Measurements from ENCODE around the gene CTNNA3.

The CTNNA3 gene

DNA sequence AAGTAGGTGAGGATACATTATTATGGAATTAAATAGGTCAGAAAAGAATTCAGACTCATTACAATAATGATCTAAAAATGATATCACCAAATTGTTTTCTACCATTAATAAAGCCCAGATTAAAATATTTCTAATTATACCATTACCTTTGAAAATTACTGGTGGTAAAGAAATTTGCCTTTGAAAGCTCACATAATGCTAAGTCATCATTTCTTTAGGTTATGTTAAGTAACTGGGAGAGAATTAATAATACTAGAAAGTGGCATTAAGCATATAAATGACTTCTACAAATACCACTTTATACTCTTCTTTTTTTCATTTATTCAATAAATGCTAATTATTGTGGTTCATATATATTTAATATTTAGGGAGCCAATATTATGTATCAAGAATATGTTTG lies 1411.4 kb downstream of the CTNNA3 start:
- DNase-seq (ENCODE audit: low read depth): no peak

DNA sequence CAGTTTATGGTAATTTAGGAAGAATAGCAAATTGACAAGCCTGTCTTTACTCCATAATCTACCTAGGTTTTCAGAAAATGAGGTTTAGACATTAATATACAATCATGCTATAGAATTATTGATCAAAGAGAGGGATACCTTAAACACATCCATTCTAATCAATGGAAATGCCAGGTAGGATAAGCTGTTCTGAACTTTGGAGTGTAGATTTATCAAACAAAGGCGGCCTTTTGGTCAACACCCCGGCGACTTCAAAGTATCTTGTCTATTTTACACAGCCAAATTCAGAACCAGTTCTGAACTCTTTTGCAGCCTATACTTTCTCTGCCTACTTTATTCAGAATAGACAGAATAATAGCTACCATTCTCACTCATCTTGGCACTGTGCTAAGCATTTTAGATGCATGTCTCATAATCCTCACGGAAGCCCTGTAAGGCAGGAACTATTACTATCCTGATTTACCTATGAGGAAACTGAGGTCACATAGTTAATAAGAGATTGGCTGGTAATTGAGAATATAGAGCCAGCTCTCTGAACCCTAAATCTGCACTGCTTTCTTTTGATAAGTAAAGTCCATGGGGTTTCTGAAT lies 1412.0 kb downstream of the CTNNA3 start:
- no peak for DNase-seq (ENCODE audit: low read depth)

DNA sequence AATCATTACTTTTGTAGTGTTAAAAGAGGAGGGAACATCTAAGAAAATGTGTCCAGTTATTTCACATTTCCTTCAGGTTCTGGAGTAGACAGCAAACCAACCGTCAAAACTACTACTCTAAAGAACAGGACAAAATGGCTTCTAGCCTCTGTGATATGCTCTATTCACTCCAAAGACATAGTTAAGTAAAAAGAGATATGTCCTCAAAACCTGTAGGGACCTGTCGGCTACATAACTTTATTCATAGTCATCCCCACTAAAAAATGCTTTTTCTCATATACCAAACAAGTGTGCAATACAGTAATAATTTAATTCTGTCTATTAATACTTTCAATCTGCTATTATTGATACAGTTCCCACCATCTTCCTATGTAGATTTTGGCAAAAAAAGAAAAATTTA lies 1412.9 kb downstream of the CTNNA3 start:
- DNase-seq (ENCODE audit: low read depth): no peak

DNA sequence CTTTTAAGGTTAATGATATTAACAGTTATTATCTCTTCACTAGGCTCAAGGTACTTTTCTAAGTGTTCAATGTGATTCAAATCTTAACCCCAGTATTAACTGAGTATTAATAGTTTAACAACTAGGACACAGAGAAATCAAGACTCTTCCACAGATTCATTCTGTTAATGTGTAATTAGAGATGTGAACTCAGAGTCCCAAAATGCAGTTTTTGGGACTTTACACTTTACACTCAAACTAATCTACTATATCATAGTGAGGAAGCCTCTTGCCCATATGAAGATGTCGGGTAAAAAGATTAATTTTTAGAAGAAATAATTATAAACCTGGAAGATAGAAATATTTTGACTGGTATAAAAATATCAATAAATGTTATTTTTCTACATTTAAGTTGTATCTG lies 1414.7 kb downstream of the CTNNA3 start:
- DNase-seq (ENCODE audit: low read depth): no peak

DNA sequence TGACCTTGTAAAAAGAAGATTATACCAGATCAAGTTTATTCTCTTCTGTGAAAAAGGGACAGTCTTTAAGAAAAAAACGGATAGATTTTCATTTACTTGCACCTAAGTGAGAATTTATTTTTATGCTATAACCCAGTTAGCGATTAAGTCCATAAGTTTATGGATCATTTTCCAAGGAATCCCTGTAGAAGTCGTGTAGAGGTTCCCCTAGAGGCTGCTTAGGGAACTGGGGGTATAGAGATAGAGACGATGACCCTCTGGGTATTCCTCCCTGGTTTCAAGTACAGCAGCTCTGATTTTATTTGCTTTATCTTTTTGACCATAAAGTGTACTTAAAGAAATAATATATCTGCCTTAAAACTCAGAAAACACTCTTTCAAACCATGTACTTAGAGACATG lies 1418.5 kb downstream of the CTNNA3 start:
- DNase-seq (ENCODE audit: low read depth): no peak

DNA sequence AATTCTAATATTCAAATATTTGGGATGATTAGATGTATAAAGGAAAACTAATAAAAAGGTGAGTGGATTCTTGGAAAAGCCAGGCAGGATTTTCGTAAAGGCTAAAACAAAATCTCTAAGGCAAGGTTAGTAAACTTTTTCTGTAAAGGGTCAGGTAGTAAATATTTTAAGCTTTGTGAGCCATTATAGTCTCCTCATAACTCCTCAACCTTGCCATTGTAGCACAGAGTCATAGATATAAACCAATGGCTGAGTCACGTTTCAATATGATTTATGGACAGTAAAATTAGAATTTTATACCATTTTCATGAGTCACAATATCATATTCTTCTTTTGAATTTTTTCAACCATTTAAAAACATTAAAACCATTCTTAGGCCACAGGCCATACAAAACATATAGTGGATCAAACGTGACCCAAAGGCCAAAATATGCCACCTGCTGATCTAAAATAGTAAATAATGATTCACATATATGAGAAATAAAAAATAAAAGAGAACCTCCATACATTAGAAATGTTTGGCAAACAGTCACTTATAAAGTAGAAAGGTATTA lies 1422.0 kb downstream of the CTNNA3 start:
- DNase-seq (ENCODE audit: low read depth): no peak

DNA sequence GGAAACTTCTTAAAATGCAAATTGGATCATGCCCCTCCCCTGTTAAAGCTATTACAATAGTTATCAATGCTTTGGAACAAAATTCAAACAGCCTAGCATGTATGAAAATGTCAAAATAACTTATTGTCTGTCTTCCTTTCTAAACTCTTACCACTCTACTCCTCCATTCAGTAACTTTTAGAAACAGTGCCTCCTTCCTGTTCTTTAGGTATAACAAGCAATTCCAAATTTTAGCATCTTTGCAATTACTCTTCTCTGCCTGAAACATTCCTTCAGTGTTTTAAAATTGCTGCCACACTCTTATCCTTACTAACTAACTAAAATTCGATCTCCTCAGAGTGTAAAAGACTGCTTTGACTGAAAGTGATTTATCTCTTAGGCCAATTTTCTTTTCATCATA lies 1430.6 kb downstream of the CTNNA3 start:
- no peak for DNase-seq (ENCODE audit: low read depth)

DNA sequence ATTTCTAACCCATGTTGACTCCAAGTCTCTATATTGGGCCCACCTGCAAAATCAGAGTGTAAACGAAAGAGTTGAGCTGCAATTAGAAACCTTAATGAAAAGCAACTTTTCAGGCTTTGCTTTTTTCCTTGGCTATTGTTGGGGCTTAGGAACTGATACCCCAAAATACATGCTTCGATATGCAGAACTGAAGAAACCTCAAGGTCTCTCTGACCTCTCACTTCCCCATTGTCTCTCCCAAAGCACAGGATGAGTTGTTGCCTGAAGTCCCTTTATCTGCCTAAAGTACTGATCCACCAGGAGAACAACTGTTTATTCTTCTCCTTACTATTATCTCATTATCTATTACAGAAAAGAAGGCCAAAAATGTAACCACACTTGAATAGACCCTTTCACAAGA lies 1436.2 kb downstream of the CTNNA3 start:
- no peak for DNase-seq (ENCODE audit: low read depth)

DNA sequence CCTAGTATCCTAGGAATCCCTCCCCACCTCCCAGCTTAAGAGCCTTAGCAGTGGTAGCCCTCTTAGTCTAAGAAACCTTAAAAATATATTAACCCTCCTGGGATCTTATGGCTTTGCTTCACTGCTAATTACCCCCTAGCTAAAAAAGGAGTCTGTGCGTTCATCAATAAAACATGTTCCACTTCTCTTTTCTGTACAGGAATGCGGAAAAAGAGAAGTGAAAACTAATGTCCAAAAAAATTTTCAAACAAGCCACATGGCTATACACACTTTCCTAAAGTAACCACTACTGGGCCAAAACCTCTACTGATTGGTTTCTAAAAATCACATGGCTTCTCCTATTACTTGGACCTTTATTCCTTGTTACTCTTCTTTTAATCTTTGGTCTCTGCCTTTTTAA lies 1437.3 kb downstream of the CTNNA3 start:
- no peak for DNase-seq (ENCODE audit: low read depth)

DNA sequence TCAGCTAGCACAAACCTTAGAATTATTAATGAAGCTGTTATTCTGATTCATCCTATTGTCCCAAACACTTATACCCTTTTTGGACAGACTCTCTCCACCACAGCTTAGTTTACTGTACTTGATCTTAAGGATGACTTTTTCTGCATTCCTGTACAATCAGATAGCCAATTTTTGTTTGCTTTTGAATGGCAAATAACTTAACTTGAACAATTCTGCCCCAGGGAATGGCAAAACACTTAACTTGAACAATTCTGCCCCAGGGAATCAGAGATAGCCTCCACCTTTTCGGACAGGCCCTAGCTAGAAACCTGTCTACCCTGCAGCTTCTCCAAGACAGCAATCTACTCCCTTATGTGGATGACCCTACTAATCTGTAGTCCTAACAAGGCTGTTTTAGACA lies 1438.2 kb downstream of the CTNNA3 start:
- no peak for DNase-seq (ENCODE audit: low read depth)

DNA sequence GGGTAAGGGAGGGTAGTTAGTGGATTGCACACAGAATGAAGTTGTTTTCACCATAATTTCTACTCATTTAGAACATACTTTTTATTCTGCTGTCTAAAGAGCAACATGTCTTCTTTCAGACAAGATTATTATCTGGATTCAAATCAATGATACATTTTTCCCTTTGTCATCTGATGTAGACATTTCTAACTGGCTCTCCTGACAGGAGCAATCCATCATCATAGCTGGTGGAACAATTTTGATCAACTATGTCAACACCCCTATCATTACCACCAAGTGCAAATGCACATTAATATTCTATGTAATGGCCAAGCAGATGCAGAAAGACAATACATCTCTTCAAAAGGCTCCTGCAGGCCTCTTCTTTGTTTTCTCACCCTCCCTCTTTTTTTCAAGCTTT lies 1443.0 kb downstream of the CTNNA3 start:
- DNase-seq (ENCODE audit: low read depth): no peak

DNA sequence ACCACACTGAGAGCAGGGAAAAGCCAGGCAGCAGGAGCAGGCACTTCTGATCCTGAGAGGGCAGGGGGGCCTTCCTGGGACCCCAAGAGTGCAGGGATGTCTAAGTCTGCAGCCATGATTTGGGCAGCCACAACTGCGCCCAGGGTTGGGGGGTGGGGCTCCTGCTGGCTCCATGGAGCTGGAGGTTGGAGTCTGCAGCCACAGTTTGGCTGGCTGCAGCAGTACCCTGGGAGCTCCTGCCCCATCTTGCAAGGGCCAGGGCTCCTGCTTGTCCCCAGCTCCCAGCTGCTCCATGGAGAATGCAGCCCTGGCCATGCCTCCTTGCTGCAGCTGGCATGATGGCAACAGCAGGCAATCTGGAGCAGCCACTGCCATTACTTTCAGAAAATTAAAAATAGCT lies 1449.8 kb downstream of the CTNNA3 start:
- no peak for DNase-seq (ENCODE audit: low read depth)

DNA sequence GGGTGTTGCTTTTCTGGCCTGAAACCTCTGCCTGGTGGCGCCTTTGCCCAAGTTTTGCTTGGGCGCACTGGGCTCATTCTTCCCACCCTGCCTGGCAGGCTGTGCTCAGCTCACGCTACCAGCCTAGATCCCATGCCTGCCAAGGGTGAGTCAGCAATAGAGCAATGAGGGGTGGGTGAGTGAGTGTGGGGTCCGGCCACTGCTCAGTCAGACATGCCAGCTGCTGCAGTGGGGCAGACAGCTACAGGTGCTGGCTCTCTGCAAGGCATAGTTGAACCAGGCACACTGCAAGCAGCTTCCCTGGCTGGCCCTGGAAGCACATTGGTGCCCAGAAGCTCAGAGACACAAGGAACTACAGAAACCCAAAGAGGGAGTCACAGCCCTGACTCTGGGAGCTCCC lies 1451.0 kb downstream of the CTNNA3 start:
- no peak for DNase-seq (ENCODE audit: low read depth)

DNA sequence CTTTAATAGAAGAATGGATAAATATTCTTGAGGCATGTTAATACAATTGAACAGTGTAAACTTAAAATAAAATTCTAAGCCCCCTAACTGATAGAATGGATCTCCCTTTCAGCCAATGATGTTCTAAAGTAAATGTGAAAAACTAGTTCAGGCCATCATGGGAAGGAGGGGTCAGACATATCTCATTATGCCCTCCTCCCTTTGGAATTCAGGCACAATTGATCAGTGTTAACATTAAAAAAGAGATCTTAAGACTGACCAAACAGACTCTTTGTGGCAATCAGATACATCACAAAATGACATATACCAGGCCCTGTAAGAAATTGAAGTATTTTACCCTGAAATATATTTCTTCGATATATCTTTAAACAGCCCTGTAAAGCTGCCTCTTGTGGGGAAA lies 1453.1 kb downstream of the CTNNA3 start:
- DNase-seq (ENCODE audit: low read depth): no peak

DNA sequence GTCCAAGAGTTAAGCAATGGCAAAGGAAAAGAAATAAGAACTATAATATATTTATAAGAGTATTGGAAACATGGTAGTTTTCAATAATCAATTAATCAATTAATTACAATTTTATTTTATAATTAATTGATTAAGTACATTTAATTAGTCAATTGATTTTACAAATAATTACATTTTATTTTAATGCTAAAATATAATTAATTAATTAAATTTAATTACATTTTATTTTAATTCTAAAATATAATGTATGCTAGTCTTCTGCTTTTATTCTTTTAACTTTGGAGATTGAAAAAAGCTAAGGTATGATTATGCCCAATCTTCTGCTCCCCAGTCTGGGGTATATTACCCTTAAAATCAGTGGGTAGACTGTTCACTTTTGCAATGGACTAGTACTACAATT lies 1456.9 kb downstream of the CTNNA3 start:
- DNase-seq (ENCODE audit: low read depth): no peak

DNA sequence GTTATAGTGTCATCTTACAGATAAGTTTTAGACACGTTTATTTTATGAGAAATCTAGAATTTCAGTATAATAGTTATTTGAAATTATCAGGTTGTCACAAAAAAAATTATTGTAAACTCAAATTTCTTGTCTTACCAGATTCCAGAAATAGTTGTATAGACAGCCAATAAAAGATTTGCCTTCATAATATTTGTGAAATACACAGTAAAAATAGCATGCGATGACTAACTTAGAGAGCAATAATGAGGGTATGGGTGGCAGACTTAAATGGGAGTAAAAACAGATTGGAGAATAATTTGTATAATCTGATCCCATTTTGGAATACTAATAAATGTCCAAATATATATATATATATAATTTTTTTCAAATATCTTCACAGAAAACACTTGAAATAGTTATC lies 1457.7 kb downstream of the CTNNA3 start:
- no peak for DNase-seq (ENCODE audit: low read depth)

DNA sequence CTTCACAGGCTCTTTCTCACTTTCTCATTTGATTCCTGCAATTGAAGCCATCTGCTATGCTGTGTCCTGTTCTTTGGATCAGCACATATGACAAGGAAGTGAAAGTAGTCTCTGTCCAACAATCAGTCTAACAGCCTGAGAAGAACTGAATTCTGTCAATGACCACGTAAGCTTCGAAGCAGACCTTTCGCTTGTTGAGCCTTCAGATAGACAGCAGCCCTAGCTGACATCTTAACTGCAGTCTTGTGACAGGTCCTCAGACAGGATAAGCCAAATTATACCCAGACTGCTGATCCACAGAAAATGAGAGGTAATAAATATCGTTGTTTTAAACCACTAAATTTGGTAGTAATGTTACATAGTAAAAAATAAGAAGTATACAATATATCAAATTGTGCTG lies 1461.1 kb downstream of the CTNNA3 start:
- no peak for DNase-seq (ENCODE audit: low read depth)

DNA sequence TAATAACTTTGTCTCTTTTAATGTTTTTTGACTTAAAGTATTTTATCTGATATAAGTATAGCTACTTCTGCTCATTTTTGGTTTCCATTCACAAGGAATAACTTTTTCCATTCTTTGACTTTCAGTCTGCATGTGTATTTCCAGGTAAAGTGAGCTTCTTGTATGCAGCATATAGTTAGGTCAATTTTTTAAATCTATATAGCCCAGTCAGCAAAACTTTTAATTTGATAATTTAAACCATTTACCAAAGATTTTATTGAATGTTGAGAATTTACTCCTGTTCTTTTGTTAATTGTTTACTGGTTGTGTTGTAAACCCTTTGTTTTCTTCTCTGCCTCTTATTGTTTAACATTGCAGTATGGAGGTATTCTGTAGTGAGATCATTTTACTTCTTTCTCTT lies 1467.1 kb downstream of the CTNNA3 start:
- DNase-seq (ENCODE audit: low read depth): no peak

DNA sequence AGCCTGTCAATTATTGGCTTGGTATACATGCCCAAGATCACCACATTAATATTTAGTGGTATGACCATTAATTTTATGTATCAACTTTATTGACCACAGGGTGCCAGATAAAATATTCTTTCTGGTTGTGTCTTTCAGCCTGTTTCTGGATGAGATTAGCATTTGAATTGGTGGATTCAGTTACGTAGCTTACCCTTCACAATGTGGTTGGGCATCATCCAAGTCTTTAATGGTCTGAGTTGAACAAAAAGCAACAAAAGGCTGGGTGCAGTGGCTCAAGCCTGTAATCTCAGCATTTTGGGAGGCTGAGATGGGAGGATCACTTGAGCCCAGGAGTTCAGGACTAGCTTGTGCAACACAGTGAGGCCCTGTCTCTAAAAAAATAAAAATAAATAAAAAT lies 1472.3 kb downstream of the CTNNA3 start:
- DNase-seq (ENCODE audit: low read depth): no peak

DNA sequence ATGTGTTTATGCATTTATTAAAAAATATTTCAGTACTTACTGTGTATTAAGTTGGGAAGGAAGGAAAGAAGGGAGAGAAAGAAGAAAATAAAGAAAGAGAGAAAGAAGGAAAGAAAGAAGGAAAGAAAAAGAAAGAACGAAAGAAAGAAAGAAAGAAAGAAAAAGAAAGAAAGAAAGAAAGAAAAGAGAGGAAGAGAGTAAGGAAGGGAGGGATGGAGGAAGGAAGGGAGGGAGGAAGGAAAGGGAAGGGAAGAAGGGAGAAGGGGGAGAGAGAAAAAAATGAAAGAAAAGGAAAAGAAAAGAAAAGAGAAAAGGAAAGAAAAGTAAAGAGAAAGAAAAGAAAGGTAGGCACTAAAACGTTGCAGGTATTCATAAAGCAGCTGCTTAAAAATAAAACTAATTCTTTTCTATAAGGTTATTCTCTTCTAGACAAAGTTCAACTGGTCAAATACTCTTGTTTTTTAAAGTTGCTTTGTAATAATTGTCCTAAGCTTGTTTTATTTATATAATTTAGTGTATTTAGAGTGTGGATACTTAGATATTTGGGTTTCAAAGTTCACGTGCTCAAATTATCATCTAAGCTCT lies 1473.4 kb downstream of the CTNNA3 start:
- no peak for DNase-seq (ENCODE audit: low read depth)

DNA sequence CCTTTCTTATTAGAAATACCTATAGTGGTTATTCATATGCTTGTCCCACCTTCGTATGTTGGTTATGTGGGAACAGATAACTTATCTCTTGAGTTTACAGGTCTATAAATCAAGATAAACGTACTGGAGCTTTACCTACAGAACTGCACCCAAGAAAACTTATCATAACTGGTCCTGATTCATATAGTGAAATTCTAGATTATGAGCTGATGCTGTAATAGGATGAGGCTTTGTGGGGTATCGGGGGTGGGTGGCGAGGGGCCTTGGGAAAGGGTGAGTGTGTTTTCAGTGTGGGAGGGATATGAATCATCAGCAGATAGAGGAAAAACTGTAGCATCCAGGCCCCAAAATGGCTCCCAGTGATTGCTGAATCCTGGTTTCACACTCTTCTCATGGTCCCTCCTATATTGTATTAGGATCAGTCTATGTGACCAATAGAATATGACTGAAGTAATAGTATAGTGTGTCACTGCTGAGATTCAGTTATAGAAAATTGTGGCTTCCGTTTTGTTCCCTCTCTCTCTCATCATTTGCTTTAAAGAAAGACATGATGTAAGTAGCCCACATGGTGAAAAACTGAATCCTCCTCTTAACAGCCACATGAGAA lies 1476.9 kb downstream of the CTNNA3 start:
- DNase-seq (ENCODE audit: low read depth): no peak

DNA sequence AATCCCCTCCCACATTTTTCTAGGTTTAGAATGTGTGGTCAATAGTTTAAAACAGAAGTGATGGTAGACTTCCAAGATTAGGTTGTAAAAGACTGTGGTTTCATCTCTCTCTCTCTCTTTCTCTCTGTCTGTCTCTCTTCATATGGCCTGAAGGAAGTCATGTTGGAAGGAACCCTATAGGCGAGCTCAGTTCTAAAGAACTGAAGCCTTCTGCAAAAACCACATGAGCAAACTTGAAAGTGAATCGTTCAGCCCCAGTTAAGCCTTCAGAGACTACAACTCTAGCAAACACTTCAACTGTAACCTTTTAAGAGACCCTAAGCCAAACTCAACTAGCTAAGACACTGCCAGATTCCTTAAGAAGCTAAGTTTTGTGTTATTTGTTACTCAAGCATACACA lies 1477.7 kb downstream of the CTNNA3 start:
- DNase-seq (ENCODE audit: low read depth): no peak

DNA sequence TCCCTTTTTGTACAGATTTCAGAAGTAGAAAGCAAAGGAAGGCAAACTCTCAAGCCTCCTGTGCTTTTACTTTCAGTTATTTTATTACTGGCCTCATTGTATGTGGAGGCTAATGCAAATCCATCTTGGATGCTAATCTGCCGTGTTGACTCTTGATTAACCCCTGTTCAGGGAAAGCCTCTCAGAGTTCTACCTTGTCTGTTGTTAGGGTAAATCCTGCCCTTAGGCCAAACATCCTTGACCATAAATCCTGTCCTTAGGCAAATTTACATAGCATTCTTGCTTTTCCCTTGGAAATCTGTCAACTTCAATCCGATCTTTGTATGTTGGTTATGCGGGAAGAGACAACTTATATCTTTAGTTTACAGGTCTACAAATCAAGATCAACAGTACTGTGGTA lies 1480.1 kb downstream of the CTNNA3 start:
- DNase-seq (ENCODE audit: low read depth): no peak

Data from activated T-helper 9 cell treated with anti-CD3 and anti-CD28 coated beads, Interleukin-2, amount 50 U/mL, for 16 hours (primary cell).